ENCODE measurements around the gene UFD1. TPM values are rescaled to one million over a fixed set of nuclear protein-coding genes. Genes with fewer than 3 reads are reported as not detected.
A peak's percentile ranks its signal among the peaks of the same experiment; 100 is the strongest.

The UFD1 gene
- total and polyA plus RNA-seq, 2 of the 4 experiments (the other 2 are of a cell fraction), result 149 to 152 TPM

DNA sequence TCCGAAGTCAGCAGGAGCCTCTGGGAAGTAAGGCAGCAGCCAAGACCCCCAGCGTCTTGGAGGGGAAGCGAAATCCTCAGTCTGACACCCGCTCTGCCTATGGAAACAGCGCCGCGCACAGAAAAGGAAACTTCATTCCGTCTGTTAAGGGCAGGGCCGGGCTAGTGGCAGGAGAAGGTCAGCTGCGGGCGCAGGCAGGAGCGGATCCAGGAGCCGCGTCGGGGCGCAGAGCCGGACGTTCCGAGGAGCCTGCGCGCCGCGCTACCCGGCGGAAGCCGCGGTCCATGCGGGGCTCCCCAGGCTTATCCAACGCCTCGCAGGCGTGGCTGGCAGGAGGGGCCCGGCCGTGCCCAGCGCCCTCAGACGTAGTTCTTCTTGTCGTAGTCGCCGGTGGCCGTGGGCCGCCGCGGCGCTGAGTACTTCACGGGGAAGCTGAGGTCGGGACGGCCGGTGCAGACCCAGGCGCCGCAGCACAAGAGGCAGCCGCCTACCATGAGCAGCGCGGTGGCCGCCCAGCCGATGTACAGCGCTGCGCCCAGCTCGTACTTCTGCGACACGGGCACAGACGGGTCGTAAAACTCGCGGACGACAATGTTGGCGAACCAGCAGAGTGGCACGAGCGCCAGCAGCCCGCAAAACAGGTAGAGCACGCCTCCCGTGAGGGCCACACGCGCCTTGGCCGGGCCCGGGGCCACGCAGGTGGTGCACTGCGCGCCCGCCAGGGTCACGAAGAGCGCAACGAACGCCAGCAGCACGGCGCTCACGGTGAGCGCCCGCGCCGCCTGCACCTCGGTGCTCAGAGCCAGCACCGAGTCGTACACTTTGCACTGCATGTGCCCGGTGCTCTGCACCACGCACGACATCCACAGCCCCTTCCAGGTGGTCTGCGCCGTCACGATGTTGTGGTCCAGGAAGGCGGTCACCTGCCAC lies 44.5 kb upstream of the UFD1 start:
- Histone ChIP-seq H3K9me1 (ENCODE audit: insufficient read depth, low read length) (no peaks in the 10 kb centered on the region), H3K36me3 (ENCODE audit: control insufficient read depth, insufficient read depth, low read length) (no peaks in the 10 kb centered on the region), H2AK5ac (ENCODE audit: low read depth, low read length) (no peak overlapping the region), H2BK120ac (ENCODE audit: low read depth, low read length) (no peak overlapping the region), H3K4me1 (ENCODE audit: control insufficient read depth, insufficient read depth, low read length) (no peaks in the 10 kb centered on the region; the same call in 1 of the 2 replicates), H4K20me1 (ENCODE audit: insufficient read depth, low read length) (peaks cover 4% of the 10 kb centered on the region; the same call in 1 of the 2 replicates), H2AFZ (replicated peaks; ENCODE audit: low read length, poor library complexity) (peak overlapping the region; percentile 69), H2BK15ac (ENCODE audit: low read depth, low read length) (no peak overlapping the region), H3K56ac (ENCODE audit: extremely low read depth, insufficient read depth, low read length) (no peak overlapping the region), H3K14ac (replicated peaks; ENCODE audit: low read depth, low read length) (no peak overlapping the region), H3K9me3 (ENCODE audit: control insufficient read depth, insufficient read depth, low read length) (no peaks in the 10 kb centered on the region), H2BK20ac (ENCODE audit: low read depth, low read length) (no peak overlapping the region), H4K5ac (ENCODE audit: low read depth, low read length) (no peak overlapping the region), H4K91ac (ENCODE audit: insufficient read depth, low read depth, low read length) (no peak overlapping the region), H3K9ac (ENCODE audit: low read depth, low read length) (no peak overlapping the region), H3K18ac (ENCODE audit: low read depth, low read length) (no peak overlapping the region), H2BK5ac (ENCODE audit: low read depth, low read length, poor library complexity, severe bottlenecking) (no peak overlapping the region), H3K4me2 (ENCODE audit: low read depth, low read length) (peak overlapping the region; percentile 71), H3K4me3 (ENCODE audit: insufficient read depth, low read depth, low read length) (peak overlapping the region; percentile 40), H3K27ac (ENCODE audit: insufficient read depth, low read length) (no peak overlapping the region), H3K23ac (ENCODE audit: low read depth, low read length) (no peak overlapping the region; the same call in 1 of the 2 replicates), H2AK9ac (replicated peaks; ENCODE audit: low read depth, low read length, poor library complexity) (peak overlapping the region; percentile 19), H4K8ac (ENCODE audit: low read depth in 2 of 2, low read length in 2 of 2) (no peak overlapping the region), H3K79me1 (ENCODE audit: low read depth in 1 of 2, low read length in 2 of 2) (no peaks in the 10 kb centered on the region), H3K27me3 (ENCODE audit: control insufficient read depth, insufficient read depth, low read length) (peaks cover 17% of the 10 kb centered on the region), H3K4ac (ENCODE audit: low read depth, low read length) (no peak overlapping the region)
- ATAC-seq (ENCODE audit: low read depth) (peak; percentile 48), DNase-seq (peak; percentile 9)
- dilution Hi-C loops (cut with HindIII; ENCODE audit: low sequenced_read_pairs, unreplicated experiment), result no loop called here
- TF ChIP-seq CEBPB (IDR thresholded peaks at IDR 0.05; ENCODE audit: low read depth, low read length) (no peak), MAFK (IDR thresholded peaks at IDR 0.05; ENCODE audit: low read depth, low read length) (no peak)
- intact Hi-C loops (cut with micrococcal nuclease), result no loop called here
- 5% methylated on average over 84 of the region's 99 CpGs; no CpG with 5 or more reads in 1 of the 2 experiments for WGBS, 2 experiments (ENCODE audit: extremely low coverage in 2 of 2, insufficient read length in 1 of 2)
- POLR2A ChIA-PET (ENCODE audit: unreplicated experiment), result no interaction called here
- BruUV-seq (replicated peaks), result no TSS peak
- in situ Hi-C loops (cut with MboI; ENCODE audit: low sequenced_read_pairs), result no loop called here
- CTCF ChIA-PET, result no interaction called here
